CD4-positive, alpha-beta T cell (primary cell): Measurements from ENCODE around the gene MGME1. TPM values are rescaled to one million over a fixed set of nuclear protein-coding genes. Genes with fewer than 3 reads are reported as not detected.

Experiments
- ATAC-seq: fragments of 200-7000 bp; cut with Tn5 transposase; one replicate; pipeline ENCODE4 v1.10.0; 2022; ENCODE audit warnings: mild to moderate bottlenecking; ENCODE audit not compliant: poor library complexity
- CTCF ChIA-PET: fragments of 350-600 bp; sonication (Branson Sonifier 250); formaldehyde crosslinking; loops from one replicate; lab custom pipeline; 2021; ENCODE audit warnings: antibody characterized with exemption, inconsistent platforms; lab: Charles Lee
- POLR2A ChIA-PET: fragments of 350-600 bp; sonication (Branson Sonifier 250); formaldehyde crosslinking; loops from one replicate; lab custom pipeline; 2021; ENCODE audit warnings: antibody characterized with exemption, inconsistent platforms; lab: Charles Lee
- DNase-seq, 14 experiments: peaks; one replicate each; pipeline ENCODE4 v3.0.0-alpha.2; 2013 to 2020; ENCODE audit warnings: mixed read lengths in 2 of 14
- H3K27ac ChIP-seq, 2 donors: one replicate each; pipeline versions ENCODE4 v1.5.1 to v1.7.0; 2013; ENCODE audit warnings: low read length in 2 of 2, low read depth in 1 of 2, mild to moderate bottlenecking in 1 of 2
- H3K27me3 ChIP-seq, 2 experiments: 1 replicate in 1 of 2; 2 replicates in 1 of 2; pipeline versions ENCODE4 v1.6.1 to v1.7.0; 2013; ENCODE audit warnings: low read length in 2 of 2, control low read depth in 1 of 2, mild to moderate bottlenecking in 1 of 2, moderate library complexity in 1 of 2; ENCODE audit not compliant: insufficient read depth in 2 of 2, control insufficient read depth in 1 of 2
- H3K36me3 ChIP-seq: one replicate; pipeline ENCODE4 v1.6.1; 2013; ENCODE audit warnings: low read length, control low read depth; ENCODE audit not compliant: insufficient read depth
- H3K4me1 ChIP-seq: one replicate; pipeline ENCODE4 v1.6.1; 2013; ENCODE audit warnings: low read length, control low read depth; ENCODE audit not compliant: insufficient read depth
- H3K4me3 ChIP-seq: one replicate; pipeline ENCODE4 v1.5.1; 2013; ENCODE audit warnings: mild to moderate bottlenecking, low read length, moderate library complexity
- H3K9me3 ChIP-seq, 2 experiments: 1 replicate in 1 of 2; 2 replicates in 1 of 2; pipeline versions ENCODE4 v1.6.1 to v1.7.0; 2013; ENCODE audit warnings: low read length in 2 of 2, mild to moderate bottlenecking in 2 of 2, control low read depth in 1 of 2, moderate library complexity in 1 of 2; ENCODE audit not compliant: control insufficient read depth in 1 of 2, insufficient read depth in 1 of 2
- H3K27ac Mint-ChIP-seq: one replicate; pipeline ENCODE4 v1.8.0; 2020; ENCODE audit warnings: mixed read lengths
- H3K27me3 Mint-ChIP-seq: one replicate; pipeline ENCODE4 v1.8.0; 2021; ENCODE audit warnings: mixed read lengths
- H3K36me3 Mint-ChIP-seq: one replicate; pipeline ENCODE4 v1.8.0; 2021; ENCODE audit warnings: low read depth, mixed read lengths
- H3K4me1 Mint-ChIP-seq: one replicate; pipeline ENCODE4 v1.8.0; 2021; ENCODE audit warnings: low read depth, mixed read lengths
- H3K4me3 Mint-ChIP-seq: one replicate; pipeline ENCODE4 v1.8.0; 2020; ENCODE audit warnings: mild to moderate bottlenecking, mixed read lengths
- H3K9me3 Mint-ChIP-seq: one replicate; pipeline ENCODE4 v1.8.0; 2020; ENCODE audit warnings: mixed read lengths
- CTCF ChIP-seq: fragments of 200-600 bp; IDR thresholded peaks from one replicate; pipeline ENCODE4 v1.8.0; 2022; ENCODE audit warnings: antibody characterized with exemption, mild to moderate bottlenecking
- intact Hi-C, 2 experiments: fragments of 100-400 bp; cut with DNase I in 1 of 2; cut with micrococcal nuclease in 1 of 2; formaldehyde crosslinking; loops; one replicate each; pipeline versions ENCODE4 v1.15.1 to v1.9.0; 2023 to 2025; cut with DNase I, micrococcal nuclease
- total RNA-seq, 174 experiments: library from RNA in 2 of 174; stranded (reverse) in 2 of 174; gene quantifications; one replicate each; pipeline ENCODE4 v1.2.3 and lab custom pipeline; 2021 to 2026

MGME1 gene
- total RNA-seq, 2 experiments from 2014 or later, result 4.5 to 4.6 TPM

GRCh38 chr20:17949899-17950298, 18.9 kb upstream of the MGME1 start:
- ATAC-seq, result no peak
- CTCF ChIA-PET, result interaction anchor here (1.4 kb wide), 1 partner anchor 11 kb away, joined by 5 read pairs; no protein-coding TSS in a partner anchor
- Histone ChIP-seq H3K36me3 (peaks cover 98% of the 10 kb centered on the region), H3K4me1 (no peaks in the 10 kb centered on the region), H3K27me3 (no peaks in the 10 kb centered on the region), H3K9me3 (no peaks in the 10 kb centered on the region), H3K4me3 (no peak overlapping the region), H3K27ac (no peak overlapping the region)
- Mint-ChIP-seq H3K27ac (no peak overlapping the region), H3K9me3 (no peaks in the 10 kb centered on the region), H3K4me3 (no peak overlapping the region), H3K36me3 (peaks cover 100% of the 10 kb centered on the region), H3K27me3 (no peaks in the 10 kb centered on the region), H3K4me1 (peaks cover 1% of the 10 kb centered on the region)
- DNase-seq, result no peak
- no peak for TF ChIP-seq CTCF
- intact Hi-C loops, result no loop called here
- POLR2A ChIA-PET, result interaction anchor here (2.0 kb wide), 1 partner anchor 9 kb away, joined by 5 read pairs; no protein-coding TSS in a partner anchor

GRCh38 chr20:17950670-17951069, 18.1 kb upstream of the MGME1 start:
- POLR2A ChIA-PET, result no interaction called here

GRCh38 chr20:17951323-17951722, 17.5 kb upstream of the MGME1 start:
- DNase-seq (no peak), ATAC-seq (no peak)
- Histone ChIP-seq H3K27me3 (no peaks in the 10 kb centered on the region), H3K36me3 (peaks cover 97% of the 10 kb centered on the region), H3K4me1 (peaks cover 8% of the 10 kb centered on the region), H3K4me3 (no peak overlapping the region), H3K27ac (no peak overlapping the region), H3K9me3 (no peaks in the 10 kb centered on the region)
- Mint-ChIP-seq H3K27ac (no peak overlapping the region), H3K9me3 (no peaks in the 10 kb centered on the region), H3K36me3 (peaks cover 100% of the 10 kb centered on the region), H3K27me3 (no peaks in the 10 kb centered on the region), H3K4me1 (peaks cover 11% of the 10 kb centered on the region), H3K4me3 (no peak overlapping the region)
- no peak for TF ChIP-seq CTCF
- intact Hi-C loops, result no loop called here
- ChIA-PET POLR2A (interaction anchor here (0.7 to 1.5 kb wide), 2 partner anchors 14 to 18 kb away, joined by 3 read pairs; no protein-coding TSS in a partner anchor), CTCF (interaction anchor here (0.7 kb wide), 1 partner anchor 15 kb away, joined by 3 read pairs; no protein-coding TSS in a partner anchor)

More at GRCh38 chr20:17950670-17951069, 18.1 kb upstream of the MGME1 start:
- Histone ChIP-seq H3K27ac (no peak overlapping the region), H3K36me3 (peaks cover 97% of the 10 kb centered on the region), H3K4me3 (no peak overlapping the region), H3K27me3 (no peaks in the 10 kb centered on the region), H3K4me1 (peaks cover 1% of the 10 kb centered on the region), H3K9me3 (no peaks in the 10 kb centered on the region)
- no peaks in the 10 kb centered on the region for H3K27me3 Mint-ChIP-seq
- H3K36me3 Mint-ChIP-seq, result peaks cover 100% of the 10 kb centered on the region
- no peak overlapping the region for H3K27ac Mint-ChIP-seq
- no peaks in the 10 kb centered on the region for H3K9me3 Mint-ChIP-seq
- TF ChIP-seq CTCF, result no peak
- DNase-seq (no peak), ATAC-seq (no peak)
- peaks cover 9% of the 10 kb centered on the region for H3K4me1 Mint-ChIP-seq
- CTCF ChIA-PET, result no interaction called here
- intact Hi-C loops, result no loop called here
- H3K4me3 Mint-ChIP-seq, result no peak overlapping the region
